Neural progenitor cell (in vitro differentiated cells): ENCODE measurements around the gene NDUFAF3.

ENCODE experiments used
- CTCF ChIP-seq: fragments of 200-600 bp; sonication (generic); IDR thresholded peaks from 2 replicates; pipeline ENCODE4 v1.5.1; 2017; ENCODE audit warnings: antibody characterized with exemption, mild to moderate bottlenecking
- EZH2phosphoT487 ChIP-seq: fragments of 200-600 bp; sonication (generic); IDR thresholded peaks from 2 replicates; pipeline ENCODE4 v1.6.1; 2017; ENCODE audit warnings: antibody characterized with exemption

GRCh38 chr3:49005303-49005680 is 16.6 kb upstream of the NDUFAF3 start:
- TF ChIP-seq CTCF (no peak), EZH2phosphoT487 (no peak)
